WTC11 (cell line): ENCODE data around the gene VPREB3. TPM values are rescaled to one million over a fixed set of nuclear protein-coding genes. Genes with fewer than 3 reads are reported as not detected.

Experiments used
- ATAC-seq: fragments of 200-7000 bp; cut with Tn5 transposase; 2 replicates; pipeline ENCODE4 v1.10.0; 2021; ENCODE audit warnings: mild to moderate bottlenecking, moderate library complexity
- CTCF ChIA-PET: fragments of 300-600 bp; sonication (Branson Sonifier 250); formaldehyde crosslinking; loops from one replicate; lab custom pipeline; 2021; ENCODE audit warnings: antibody characterized with exemption; lab: Charles Lee
- POLR2A ChIA-PET: fragments of 350-600 bp; sonication (Branson Sonifier 250); formaldehyde crosslinking; loops from one replicate; lab custom pipeline; 2021; ENCODE audit warnings: antibody characterized with exemption; lab: Charles Lee
- DNase-seq: peaks from one replicate; pipeline ENCODE4 v3.0.0; 2021; ENCODE audit warnings: low spot score
- H3K27ac Mint-ChIP-seq: 2 replicates; pipeline ENCODE4 v1.8.0; 2021; ENCODE audit warnings: mixed read lengths
- H3K27me3 Mint-ChIP-seq: 2 replicates; pipeline ENCODE4 v1.8.0; 2021; ENCODE audit warnings: low read depth, mild to moderate bottlenecking, moderate library complexity, mixed read lengths
- H3K36me3 Mint-ChIP-seq: 2 replicates; pipeline ENCODE4 v1.8.0; 2021; ENCODE audit warnings: mixed read lengths
- H3K4me1 Mint-ChIP-seq: 2 replicates; pipeline ENCODE4 v1.8.0; 2022; ENCODE audit warnings: mixed read lengths
- H3K4me3 Mint-ChIP-seq: 2 replicates; pipeline ENCODE4 v1.8.0; 2021; ENCODE audit warnings: mild to moderate bottlenecking, moderate library complexity, mixed read lengths
- H3K9me3 Mint-ChIP-seq: 2 replicates; pipeline ENCODE4 v1.8.0; 2021; ENCODE audit warnings: mixed read lengths
- AFF4 ChIP-seq: sonication (generic); formaldehyde crosslinking; IDR thresholded peaks from 2 replicates; pipeline ENCODE4 v1.8.1; 2023; ENCODE audit warnings: mild to moderate bottlenecking, missing genetic modification reagents, borderline replicate concordance
- CREM ChIP-seq: sonication (generic); formaldehyde crosslinking; IDR thresholded peaks from 2 replicates; pipeline ENCODE4 v1.8.1; 2022; ENCODE audit warnings: mild to moderate bottlenecking, missing genetic modification reagents, moderate library complexity
- ELF4 ChIP-seq: sonication (generic); formaldehyde crosslinking; IDR thresholded peaks from 2 replicates; pipeline ENCODE4 v1.8.1; 2022; ENCODE audit warnings: low read depth, mild to moderate bottlenecking, moderate library complexity, missing genetic modification reagents
- EMX1 ChIP-seq: fragments of 250-450 bp; sonication (Bioruptor Pico); IDR thresholded peaks from 2 replicates; pipeline ENCODE4 v1.8.0; 2021; ENCODE audit warnings: mild to moderate bottlenecking
- ERG ChIP-seq: fragments of 250-450 bp; sonication (Bioruptor Pico); IDR thresholded peaks from 2 replicates; pipeline ENCODE4 v1.8.0; 2021; ENCODE audit warnings: mild to moderate bottlenecking
- FOXJ3 ChIP-seq: sonication (generic); formaldehyde crosslinking; IDR thresholded peaks from 2 replicates; pipeline ENCODE4 v1.9.0; 2021; ENCODE audit warnings: missing genetic modification reagents, mild to moderate bottlenecking, borderline replicate concordance
- IRF1 ChIP-seq: sonication (generic); formaldehyde crosslinking; IDR thresholded peaks from 2 replicates; pipeline ENCODE4 v1.8.0; 2023; ENCODE audit warnings: missing genetic modification reagents
- JUN ChIP-seq: sonication (generic); formaldehyde crosslinking; IDR thresholded peaks from 2 replicates; pipeline ENCODE4 v1.8.0; 2023; ENCODE audit warnings: mild to moderate bottlenecking, missing genetic modification reagents
- KAT7 ChIP-seq: sonication (generic); formaldehyde crosslinking; IDR thresholded peaks from 2 replicates; pipeline ENCODE4 v1.8.1; 2023; ENCODE audit warnings: missing genetic modification reagents, mild to moderate bottlenecking, borderline replicate concordance
- MLX ChIP-seq: sonication (generic); formaldehyde crosslinking; IDR thresholded peaks from 2 replicates; pipeline ENCODE4 v1.8.1; 2023; ENCODE audit warnings: mild to moderate bottlenecking, missing genetic modification reagents, moderate library complexity
- MYBL2 ChIP-seq: sonication (generic); formaldehyde crosslinking; IDR thresholded peaks from 2 replicates; pipeline ENCODE4 v1.8.1; 2023; ENCODE audit warnings: mild to moderate bottlenecking, moderate library complexity, missing genetic modification reagents
- NFE2L1 ChIP-seq: sonication (generic); formaldehyde crosslinking; IDR thresholded peaks from 2 replicates; pipeline ENCODE4 v1.8.1; 2023; ENCODE audit warnings: missing genetic modification reagents
- SMAD3 ChIP-seq: sonication (generic); formaldehyde crosslinking; IDR thresholded peaks from 2 replicates; pipeline ENCODE4 v1.8.0; 2022; ENCODE audit warnings: missing genetic modification reagents, mild to moderate bottlenecking, borderline replicate concordance
- TEAD4 ChIP-seq: sonication (generic); formaldehyde crosslinking; IDR thresholded peaks from 2 replicates; pipeline ENCODE4 v1.8.0; 2022; ENCODE audit warnings: mild to moderate bottlenecking, missing genetic modification reagents
- ZBTB21 ChIP-seq: sonication (generic); formaldehyde crosslinking; IDR thresholded peaks from 2 replicates; pipeline ENCODE4 v1.8.1; 2023; ENCODE audit warnings: mild to moderate bottlenecking, missing genetic modification reagents, borderline replicate concordance
- ZBTB43 ChIP-seq: sonication (generic); formaldehyde crosslinking; IDR thresholded peaks from 2 replicates; pipeline ENCODE4 v1.8.1; 2023; ENCODE audit warnings: mild to moderate bottlenecking, missing genetic modification reagents
- ZMAT4 ChIP-seq: fragments of 250-450 bp; sonication (Bioruptor Pico); IDR thresholded peaks from 2 replicates; pipeline ENCODE4 v1.9.0; 2021; ENCODE audit warnings: mild to moderate bottlenecking
- ZNF121 ChIP-seq: sonication (generic); formaldehyde crosslinking; IDR thresholded peaks from 2 replicates; pipeline ENCODE4 v1.8.0; 2023; ENCODE audit warnings: missing genetic modification reagents
- ZNF232 ChIP-seq: sonication (generic); formaldehyde crosslinking; IDR thresholded peaks from 2 replicates; pipeline ENCODE4 v1.8.0; 2022; ENCODE audit warnings: mild to moderate bottlenecking, missing genetic modification reagents
- ZNF263 ChIP-seq: sonication (generic); formaldehyde crosslinking; IDR thresholded peaks from 2 replicates; pipeline ENCODE4 v1.8.1; 2022; ENCODE audit warnings: low read depth, mild to moderate bottlenecking, moderate library complexity, missing genetic modification reagents
- ZNF281 ChIP-seq: sonication (generic); formaldehyde crosslinking; IDR thresholded peaks from 2 replicates; pipeline ENCODE4 v1.8.0; 2023; ENCODE audit warnings: mild to moderate bottlenecking, missing genetic modification reagents
- ZNF425 ChIP-seq: fragments of 250-450 bp; sonication (Bioruptor Pico); conservative IDR thresholded peaks from 2 replicates; pipeline ENCODE4 v1.9.0; 2021; ENCODE audit warnings: mild to moderate bottlenecking
- total RNA-seq: library from RNA; stranded (reverse); gene quantifications from 3 replicates; pipeline ENCODE4 v1.2.3, GENCODE V29; 2021

The VPREB3 gene
- total RNA-seq, 1 experiment from 2014 or later: 0.81 TPM

GRCh38 chr22:23801238-23801821 is 47.1 kb upstream of the VPREB3 start (continued):
- TF ChIP-seq ZNF281 (CRISPR knock-in tag) (no peak), AFF4 (no peak), SMAD3 (CRISPR knock-in tag) (no peak), IRF1 (no peak), KAT7 (CRISPR knock-in tag) (no peak), ZNF425 (no peak)

- peaks cover 74% of the 10 kb centered on the region for H3K36me3 Mint-ChIP-seq
- ATAC-seq: no peak
- ChIA-PET CTCF (no interaction called here), POLR2A (no interaction called here)
- H3K27ac Mint-ChIP-seq: 0 out of 2 replicates have a peak overlapping the region, but pooled peaks have one; percentile 26
- DNase-seq: no peak
- no peaks in the 10 kb centered on the region for H3K27me3 Mint-ChIP-seq
- H3K9me3 Mint-ChIP-seq: peaks cover 7% of the 10 kb centered on the region; the same call in 1 of the 2 replicates
- H3K4me3 Mint-ChIP-seq: no peak overlapping the region
- H3K4me1 Mint-ChIP-seq: peaks cover 6% of the 10 kb centered on the region; the same call in 1 of the 2 replicates
- no peak for TF ChIP-seq CREM (CRISPR knock-in tag)
- no peak for TF ChIP-seq TEAD4 (CRISPR knock-in tag)
- no peak for TF ChIP-seq FOXJ3 (CRISPR knock-in tag)
- TF ChIP-seq ZBTB21: no peak
- TF ChIP-seq NFE2L1: no peak
- no peak for TF ChIP-seq ELF4 (CRISPR knock-in tag)
- no peak for TF ChIP-seq ZNF263 (CRISPR knock-in tag)
- no peak for TF ChIP-seq ZMAT4 (CRISPR knock-in tag)
- TF ChIP-seq ZBTB43 (CRISPR knock-in tag): no peak
- TF ChIP-seq ZNF232 (CRISPR knock-in tag): no peak
- no peak for TF ChIP-seq JUN (CRISPR knock-in tag)
- no peak for TF ChIP-seq ZNF121 (CRISPR knock-in tag)
- TF ChIP-seq EMX1 (CRISPR knock-in tag): no peak
- TF ChIP-seq MLX (CRISPR knock-in tag): no peak
- no peak for TF ChIP-seq ERG (CRISPR knock-in tag)
- TF ChIP-seq MYBL2 (CRISPR knock-in tag): no peak
These were observed 46.3 kb upstream of the VPREB3 start for GRCh38 chr22:23800297-23801237.
